Ovary (tissue), 3 donors: ENCODE data around the gene PRUNE1.

ENCODE experiments used
- EP300 ChIP-seq: sonication (generic); formaldehyde crosslinking; IDR thresholded peaks from one replicate; pipeline ENCODE4 v1.6.1; 2017; ENCODE audit warnings: antibody characterized with exemption
- POLR2A ChIP-seq: fragments of 450-650 bp; IDR thresholded peaks from one replicate; pipeline ENCODE4 v1.6.1; 2017; ENCODE audit warnings: antibody characterized with exemption, mild to moderate bottlenecking, moderate library complexity
- TF ChIP-seq, protein P1 (sequence below), 3 donors: fragments of 450-650 bp in 2 of 3; fragments of 200-600 bp in 1 of 3; IDR thresholded peaks; one replicate each; pipeline versions ENCODE4 v1.5.1 to v1.8.0; 2016 to 2022; ENCODE audit warnings: antibody characterized with exemption in 3 of 3, mild to moderate bottlenecking in 1 of 3
- donor health status: DM: no; HTN: no; CAD: no.

DNA sequence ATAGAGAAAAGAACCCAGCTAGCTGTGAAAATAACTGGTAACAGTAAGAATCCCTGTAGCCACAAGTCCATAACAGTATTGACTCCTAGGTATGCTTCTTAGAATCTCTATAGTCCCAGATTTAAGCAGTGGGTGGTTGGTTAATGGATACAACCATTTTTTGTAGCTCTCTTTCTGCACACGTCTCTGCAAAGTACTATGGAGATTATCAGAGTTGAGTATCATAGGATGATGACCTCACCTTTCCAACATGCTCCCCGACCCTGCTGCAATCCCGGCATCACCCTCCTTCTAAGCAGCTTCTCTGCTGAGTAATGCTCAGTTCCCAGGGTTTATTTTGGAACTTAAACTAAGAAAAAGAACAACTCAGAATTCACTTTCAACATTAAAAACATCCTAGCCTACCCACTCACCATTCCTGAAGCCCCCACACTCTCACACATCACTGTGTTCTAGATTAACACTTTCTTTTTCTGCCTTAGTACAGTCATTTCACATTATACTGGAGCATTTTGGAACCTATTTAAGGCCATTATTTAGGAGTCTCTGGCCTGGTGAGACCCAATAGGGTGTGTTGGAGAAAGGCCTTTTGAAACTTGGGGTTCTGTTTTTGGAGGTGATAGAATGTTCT lies 54.6 kb downstream of the PRUNE1 start:
- TF ChIP-seq, protein P1, sequence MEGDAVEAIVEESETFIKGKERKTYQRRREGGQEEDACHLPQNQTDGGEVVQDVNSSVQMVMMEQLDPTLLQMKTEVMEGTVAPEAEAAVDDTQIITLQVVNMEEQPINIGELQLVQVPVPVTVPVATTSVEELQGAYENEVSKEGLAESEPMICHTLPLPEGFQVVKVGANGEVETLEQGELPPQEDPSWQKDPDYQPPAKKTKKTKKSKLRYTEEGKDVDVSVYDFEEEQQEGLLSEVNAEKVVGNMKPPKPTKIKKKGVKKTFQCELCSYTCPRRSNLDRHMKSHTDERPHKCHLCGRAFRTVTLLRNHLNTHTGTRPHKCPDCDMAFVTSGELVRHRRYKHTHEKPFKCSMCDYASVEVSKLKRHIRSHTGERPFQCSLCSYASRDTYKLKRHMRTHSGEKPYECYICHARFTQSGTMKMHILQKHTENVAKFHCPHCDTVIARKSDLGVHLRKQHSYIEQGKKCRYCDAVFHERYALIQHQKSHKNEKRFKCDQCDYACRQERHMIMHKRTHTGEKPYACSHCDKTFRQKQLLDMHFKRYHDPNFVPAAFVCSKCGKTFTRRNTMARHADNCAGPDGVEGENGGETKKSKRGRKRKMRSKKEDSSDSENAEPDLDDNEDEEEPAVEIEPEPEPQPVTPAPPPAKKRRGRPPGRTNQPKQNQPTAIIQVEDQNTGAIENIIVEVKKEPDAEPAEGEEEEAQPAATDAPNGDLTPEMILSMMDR (IDR thresholded peaks at IDR 0.05): no peak
- no peak for TF ChIP-seq EP300
- TF ChIP-seq POLR2A: no peak
